Measurements from ENCODE around the gene CSH1. TPM values are rescaled to one million over a fixed set of nuclear protein-coding genes. Genes with fewer than 3 reads are reported as not detected.

CSH1 gene
- not detected in 2 replicates for total RNA-seq

DNA sequence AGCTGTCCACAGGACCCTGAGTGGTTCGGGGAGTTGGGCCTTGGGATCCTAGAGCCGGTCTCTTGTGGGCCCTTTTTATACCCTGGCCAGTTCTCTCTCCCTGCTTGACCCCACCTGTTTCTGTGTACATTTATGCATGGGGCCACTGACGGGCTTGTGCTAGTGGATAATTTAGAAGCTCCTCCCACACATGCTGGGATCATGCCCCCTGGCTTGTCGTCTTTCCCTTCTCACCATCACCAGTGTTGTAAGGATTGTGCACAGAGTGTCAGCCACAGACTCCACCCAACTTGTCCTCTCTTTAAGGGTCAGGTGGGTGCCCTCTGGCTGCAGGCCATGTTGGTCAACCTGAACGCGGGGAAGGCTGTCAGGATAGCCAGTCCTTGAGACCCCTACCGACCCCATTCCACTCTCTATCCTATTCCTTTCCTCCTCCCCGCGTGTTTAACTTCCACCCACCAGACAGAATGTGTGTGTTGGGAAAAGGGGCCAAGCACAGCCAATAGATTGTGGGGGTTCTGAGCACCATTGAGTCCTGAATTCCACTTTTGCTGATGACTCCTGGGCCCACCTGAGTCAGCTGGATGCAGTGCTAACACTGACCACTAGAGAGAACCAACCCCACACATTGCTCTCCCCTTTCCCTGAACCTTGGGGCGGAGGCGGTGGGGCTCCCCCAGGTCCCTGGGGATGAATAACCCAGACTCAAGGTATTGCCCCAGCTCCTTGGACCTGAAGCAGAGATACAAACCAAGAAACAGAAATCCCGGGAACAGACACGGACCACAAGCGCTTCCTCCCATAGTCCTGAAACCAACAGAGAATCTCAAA is at the start of gene CSH1:
TSS of gene CSH1 (minus strand) at position 51 of the 831 bp plus-strand sequence. CDS start 63 bp downstream, outside the sequence.

DNA sequence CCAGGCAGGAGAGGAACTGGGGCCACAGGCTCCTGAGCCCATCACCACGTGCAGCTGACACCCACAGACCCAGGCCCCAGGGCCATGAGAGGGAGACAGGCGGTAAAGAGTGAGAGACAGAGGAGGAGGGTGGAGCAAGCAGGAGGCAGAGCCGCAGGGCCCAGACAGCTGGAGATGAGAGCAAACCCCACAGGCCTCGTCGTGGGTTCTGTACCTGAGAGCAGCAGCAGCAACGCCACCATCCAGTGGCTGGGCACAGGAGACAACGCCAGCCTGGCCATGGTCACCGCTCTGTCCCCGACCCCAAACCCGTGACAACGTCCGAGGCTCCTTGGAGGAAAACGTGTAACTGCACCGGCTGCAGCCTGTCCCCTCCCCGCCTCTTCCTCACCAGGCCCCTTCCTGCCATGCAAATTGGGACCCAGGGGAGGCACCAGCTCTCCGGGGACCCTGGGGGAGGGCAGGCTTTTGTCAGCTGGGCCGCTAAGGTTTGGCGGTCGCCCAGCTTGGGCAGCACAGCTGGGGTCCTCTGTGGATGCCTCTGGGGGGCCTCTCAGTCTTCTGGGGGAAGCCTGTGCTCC is 35.7 kb upstream of the CSH1 start, which contains the start of gene CD79B:
TSS of gene CD79B (minus strand) at position 351 of the 581 bp plus-strand sequence. CDS start at position 281, 70 bp downstream.

DNA sequence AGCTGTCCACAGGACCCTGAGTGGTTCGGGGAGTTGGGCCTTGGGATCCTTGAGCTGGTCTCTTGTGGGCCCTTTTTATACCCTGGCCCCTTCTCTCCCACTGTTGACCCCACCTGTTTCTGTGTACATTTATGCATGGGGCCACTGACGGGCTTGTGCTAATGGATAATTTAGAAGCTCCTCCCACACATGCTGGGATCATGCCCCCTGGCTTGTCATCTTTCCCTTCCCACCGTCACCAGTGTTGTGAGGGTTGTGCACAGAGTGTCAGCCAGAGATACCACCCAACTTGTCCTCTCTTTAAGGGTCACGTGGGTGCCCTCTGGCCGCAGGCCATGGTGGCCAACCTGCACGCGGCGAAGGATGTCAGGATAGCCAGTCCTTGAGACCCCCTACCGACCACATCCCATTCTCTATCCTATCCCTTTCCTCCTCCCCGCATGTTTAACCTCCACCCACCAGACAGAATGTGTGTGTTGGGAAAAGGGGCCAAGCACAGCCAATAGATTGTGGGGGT is 22.5 kb upstream of the CSH1 start, which contains the start of gene GH1:
TSS of gene GH1 (minus strand) at position 51 of the 517 bp plus-strand sequence. CDS start 63 bp downstream, outside the sequence.

DNA sequence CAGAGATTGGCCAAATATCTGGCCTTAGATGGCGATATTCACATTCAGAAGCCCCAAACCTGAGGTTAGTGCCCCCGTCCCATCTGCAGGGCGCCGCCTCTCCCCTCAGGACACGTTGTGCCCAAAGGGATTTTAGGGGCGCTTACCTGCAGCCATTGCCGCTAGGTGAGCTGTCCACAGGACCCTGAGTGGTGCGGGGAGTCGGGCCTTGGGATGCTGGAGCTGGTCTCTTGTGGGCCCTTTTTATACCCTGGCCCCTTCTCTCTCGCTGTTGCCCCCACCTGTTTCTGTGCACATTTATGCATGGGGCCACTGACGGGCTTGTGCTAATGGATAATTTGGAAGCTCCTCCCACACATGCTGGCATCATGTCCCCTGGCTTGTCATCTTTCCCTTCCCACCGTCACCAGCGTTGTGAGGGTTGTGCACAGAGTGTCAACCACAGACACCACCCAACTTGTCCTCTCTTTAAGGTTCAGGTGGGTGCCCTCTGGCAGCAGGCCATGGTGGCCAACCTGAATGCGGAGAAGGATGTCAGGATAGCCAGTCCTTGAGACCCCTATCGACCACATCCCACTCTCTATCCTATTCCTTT is 14.8 kb upstream of the CSH1 start, which contains the start of gene CSHL1:
TSS of gene CSHL1 (minus strand) at position 218 of the 595 bp plus-strand sequence. CDS start at position 156, 62 bp downstream.

DNA sequence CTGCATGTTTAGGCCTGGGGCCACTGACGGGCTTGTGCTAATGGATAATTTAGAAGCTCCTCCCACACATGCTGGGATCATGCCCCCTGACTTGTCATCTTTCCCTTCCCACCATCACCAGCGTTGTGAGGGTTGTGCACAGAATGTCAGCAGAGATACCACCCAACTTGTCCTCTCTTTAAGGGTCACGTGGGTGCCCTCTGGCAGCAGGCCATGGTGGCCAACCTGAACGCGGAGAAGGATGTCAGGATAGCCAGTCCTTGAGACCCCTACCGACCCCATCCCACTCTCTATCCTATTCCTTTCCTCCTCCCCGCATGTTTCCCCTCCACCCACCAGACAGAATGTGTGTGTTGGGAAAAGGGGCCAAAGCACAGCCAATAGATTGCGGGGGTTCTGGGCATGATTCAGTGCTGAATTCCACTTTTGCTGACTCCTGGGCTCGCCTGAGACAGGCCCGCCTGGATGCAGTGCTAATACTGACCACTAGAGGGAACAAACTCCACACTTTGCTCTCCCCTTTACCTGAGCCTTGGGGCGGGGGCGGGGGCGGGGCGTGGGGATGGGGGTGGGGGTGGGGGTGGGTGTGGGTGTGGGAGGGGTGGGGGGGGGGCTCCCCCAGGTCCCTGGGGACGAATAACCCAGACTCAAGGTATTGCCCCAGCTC is 14.3 kb downstream of the CSH1 start, which contains the start of gene GH2:
TSS of gene GH2 (minus strand) at position 10 of the 667 bp plus-strand sequence. CDS start 143 bp downstream, outside the sequence.

DNA sequence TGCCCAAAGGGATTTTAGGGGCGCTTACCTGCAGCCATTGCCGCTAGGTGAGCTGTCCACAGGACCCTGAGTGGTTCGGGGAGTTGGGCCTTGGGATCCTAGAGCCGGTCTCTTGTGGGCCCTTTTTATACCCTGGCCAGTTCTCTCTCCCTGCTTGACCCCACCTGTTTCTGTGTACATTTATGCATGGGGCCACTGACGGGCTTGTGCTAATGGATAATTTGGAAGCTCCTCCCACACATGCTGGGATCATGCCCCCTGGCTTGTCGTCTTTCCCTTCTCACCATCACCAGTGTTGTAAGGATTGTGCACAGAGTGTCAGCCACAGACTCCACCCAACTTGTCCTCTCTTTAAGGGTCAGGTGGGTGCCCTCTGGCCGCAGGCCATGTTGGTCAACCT is 22.8 kb downstream of the CSH1 start, which contains the start of gene CSH2:
TSS of gene CSH2 (minus strand) at position 101 of the 400 bp plus-strand sequence. CDS start at position 38, 63 bp downstream.

Other genes with a start within 250 kb of the CSH1 start
- 17.1 and 21.8 TPM in 2 replicates for gene LIMD2, start 196.4 kb downstream of the CSH1 start, total RNA-seq
- gene STRADA, start 154.8 kb downstream of the CSH1 start, total RNA-seq = 13.4 and 20.8 TPM in 2 replicates
- 26.6 and 44.4 TPM in 2 replicates for gene CCDC47, start 123.0 kb downstream of the CSH1 start, total RNA-seq
- gene DDX42, start 122.4 kb downstream of the CSH1 start, total RNA-seq = 22.0 and 36.0 TPM in 2 replicates
- gene PSMC5, start 69.1 kb downstream of the CSH1 start, total RNA-seq = 79.1 and 80.3 TPM in 2 replicates
- gene FTSJ3, start 68.9 kb downstream of the CSH1 start, total RNA-seq = 51.0 and 67.3 TPM in 2 replicates
- gene SMARCD2, start 53.9 kb downstream of the CSH1 start, total RNA-seq = 185 and 226 TPM in 2 replicates
- not detected in 2 replicates for gene CSH2, start 22.9 kb downstream of the CSH1 start, total RNA-seq
- not detected in 2 replicates for gene GH2, start 14.6 kb downstream of the CSH1 start, total RNA-seq
- not detected in 2 replicates for gene CSHL1, start 14.7 kb upstream of the CSH1 start, total RNA-seq
- gene GH1, start 22.3 kb upstream of the CSH1 start, total RNA-seq = not detected in 2 replicates
- gene CD79B, start 35.8 kb upstream of the CSH1 start, total RNA-seq = not detected in 2 replicates
- not detected in 2 replicates for gene SCN4A, start 76.3 kb upstream of the CSH1 start, total RNA-seq
- gene PRR29, start 101.8 kb upstream of the CSH1 start, total RNA-seq = 0.07 and 0.37 TPM in 2 replicates
- 0.21 TPM in 1 of 2 replicates, not detected in the other for gene ICAM2, start 124.1 kb upstream of the CSH1 start, total RNA-seq
- 7.7 and 10.6 TPM in 2 replicates for gene ERN1, start 233.6 kb upstream of the CSH1 start, total RNA-seq

Data from airway epithelial cell (primary cell).